Measurements from ENCODE around the gene EPN3. TPM values are rescaled to one million over a fixed set of nuclear protein-coding genes. Genes with fewer than 3 reads are reported as not detected.

Gene EPN3
- not detected for total RNA-seq

DNA sequence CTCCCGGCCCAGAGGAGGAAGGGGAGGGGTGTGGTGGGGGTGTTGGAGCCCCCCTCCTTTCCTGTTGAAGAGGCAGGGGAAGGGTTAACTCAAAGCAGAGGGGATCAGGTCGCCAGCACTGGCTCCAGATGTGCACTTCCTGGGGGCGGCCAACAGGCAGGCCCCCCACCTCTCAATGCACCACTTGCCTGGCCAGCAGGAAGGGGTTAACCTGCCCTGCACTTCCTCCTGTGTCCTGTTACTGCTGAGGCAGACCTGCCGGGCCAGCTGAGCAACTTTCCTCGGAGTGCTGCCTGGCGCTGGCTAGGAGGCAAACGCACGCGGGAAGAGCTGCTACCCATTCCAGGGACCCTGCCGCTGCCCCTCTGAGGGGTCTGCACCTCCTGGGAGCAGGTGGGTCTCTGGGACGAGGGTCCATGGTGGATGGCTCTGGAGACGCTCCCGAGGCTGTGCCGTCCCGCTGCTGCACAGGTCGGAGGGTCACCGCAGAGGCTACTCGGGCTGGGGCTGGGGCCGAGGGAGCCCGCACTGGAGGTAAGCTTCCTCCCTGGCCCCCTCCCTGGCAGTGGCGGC lies at the start of gene EPN3:
TSS of gene EPN3 (plus strand) at position 284 of the 573 bp plus-strand sequence. CDS start 3,822 bp downstream, outside the sequence.
- CTCF ChIA-PET = no interaction called here

GRCh38 chr17:50483266-50483665 lies 49.3 kb upstream of the EPN3 start:
- CTCF ChIA-PET = interaction anchor here (0.6 to 2.0 kb wide), 9 partner anchors 10 to 121 kb away, joined by 3 to 14 read pairs (median 3); no protein-coding TSS in a partner anchor
- POLR2A ChIA-PET = no interaction called here

More for the DNA sequence above, at the start of gene EPN3:
- POLR2A ChIA-PET = interaction anchor here (0.6 kb wide), 1 partner anchor 165 kb away, joined by 4 read pairs; no protein-coding TSS in a partner anchor

- ChIA-PET POLR2A (interaction anchor here (0.7 kb wide), 1 partner anchor 57 kb away, joined by 3 read pairs; no protein-coding TSS in a partner anchor), CTCF (interaction anchor here (0.6 to 1.2 kb wide), 2 partner anchors 9 to 31 kb away, joined by 3 to 7 read pairs; no protein-coding TSS in a partner anchor)
Observed at GRCh38 chr17:50484386-50485155, 48.0 kb upstream of the EPN3 start.

DNA sequence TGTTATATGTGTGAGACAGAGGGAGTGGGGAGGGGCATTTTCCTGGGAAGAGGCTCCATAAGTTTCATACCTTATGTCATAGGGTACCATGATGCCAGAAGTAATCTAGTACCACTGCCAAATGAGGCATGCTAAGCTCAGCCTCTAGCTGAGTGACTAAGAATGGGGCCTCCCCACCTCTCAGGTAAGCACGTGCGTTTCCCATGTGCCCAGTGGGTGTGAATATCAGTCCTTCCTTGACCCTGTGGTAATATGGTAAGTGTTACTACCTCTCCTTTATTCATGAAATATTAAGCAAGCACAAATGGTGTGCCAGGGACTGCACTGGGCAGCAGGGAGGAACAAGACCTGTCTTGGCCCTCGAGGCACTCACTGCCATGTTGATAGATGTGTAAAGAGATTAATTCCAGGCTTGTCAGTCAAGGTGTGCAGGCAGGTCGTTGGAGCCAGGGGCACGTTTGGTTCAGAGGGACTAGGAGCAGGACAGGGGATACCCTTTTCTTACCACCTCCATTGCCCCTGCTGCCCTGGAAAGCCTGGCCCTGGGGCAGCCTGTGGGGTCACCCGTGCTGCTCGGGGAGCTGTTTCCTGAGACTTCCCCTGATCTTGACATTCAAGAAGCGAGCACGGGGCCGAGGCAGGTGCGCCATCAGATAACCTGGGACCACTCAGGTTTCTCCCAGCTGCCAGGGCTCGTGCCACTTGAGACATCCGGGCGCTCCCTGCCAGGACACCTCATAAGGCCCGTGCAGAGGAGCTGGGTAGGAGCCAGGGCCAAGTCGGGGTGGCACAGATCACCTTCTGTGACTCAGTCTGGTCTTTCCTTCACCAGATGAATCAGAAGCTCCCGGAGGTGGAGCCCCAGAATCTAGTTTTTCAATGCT lies 45.1 kb upstream of the EPN3 start:
- ChIA-PET POLR2A (interaction anchor here (0.9 kb wide), 2 partner anchors 8 to 72 kb away, joined by 3 read pairs; no protein-coding TSS in a partner anchor), CTCF (interaction anchor here (1.8 kb wide), 1 partner anchor 13 kb away, joined by 5 read pairs; no protein-coding TSS in a partner anchor)

- ChIA-PET CTCF (interaction anchor here (1.8 kb wide), 1 partner anchor 12 kb away, joined by 5 read pairs; no protein-coding TSS in a partner anchor), POLR2A (no interaction called here)
Observed at GRCh38 chr17:50488880-50489279, 43.7 kb upstream of the EPN3 start.

GRCh38 chr17:50491505-50491904 lies 41.0 kb upstream of the EPN3 start:
- ChIA-PET CTCF (no interaction called here), POLR2A (no interaction called here)

DNA sequence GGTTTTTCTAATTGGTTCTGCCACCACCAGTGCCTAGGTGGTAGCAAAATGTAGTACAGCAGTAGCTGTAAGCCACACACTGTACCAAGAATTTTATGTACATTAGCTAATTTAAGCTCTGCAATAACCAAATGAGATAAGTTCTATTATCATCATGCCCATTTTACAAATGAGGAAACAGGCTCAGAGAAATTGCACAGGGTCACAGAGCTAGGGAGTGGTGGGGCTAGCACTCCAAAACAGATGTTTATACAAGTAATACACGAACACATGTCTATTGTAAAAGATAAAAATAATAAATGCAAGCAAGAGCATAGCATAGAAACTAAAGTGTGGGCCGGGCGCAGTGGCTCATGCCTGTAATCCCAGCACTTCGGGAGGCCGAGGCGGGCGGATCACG lies 40.3 kb upstream of the EPN3 start:
- POLR2A ChIA-PET = no interaction called here
- CTCF ChIA-PET = interaction anchor here (1.6 kb wide), 1 partner anchor 12 kb away, joined by 3 read pairs; no protein-coding TSS in a partner anchor

DNA sequence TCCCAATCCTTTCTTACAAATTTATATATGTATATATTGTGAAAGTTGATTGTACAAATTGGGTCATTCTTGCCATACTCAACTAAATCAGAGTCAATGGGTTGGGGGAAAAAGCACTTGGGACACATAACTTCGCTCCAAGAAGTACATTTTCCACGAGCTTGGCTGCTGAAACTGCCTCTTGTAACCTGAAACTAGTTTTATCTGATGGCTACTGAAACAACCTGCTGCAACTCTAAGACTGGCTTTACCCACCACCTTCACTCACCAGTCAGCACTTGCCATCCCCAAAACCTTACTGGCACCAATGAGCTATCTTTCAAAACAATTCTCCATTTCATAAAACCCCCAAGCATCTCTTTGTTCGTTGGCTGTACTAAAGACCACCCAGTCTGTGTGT lies 38.8 kb upstream of the EPN3 start:
- POLR2A ChIA-PET = interaction anchor here (0.6 kb wide), 1 partner anchor 366 kb away, joined by 3 read pairs; no protein-coding TSS in a partner anchor
- CTCF ChIA-PET = interaction anchor here (1.4 to 1.7 kb wide), 4 partner anchors 10 to 14 kb away, joined by 3 read pairs; no protein-coding TSS in a partner anchor

- POLR2A ChIA-PET = no interaction called here
- CTCF ChIA-PET = no interaction called here
Observed at GRCh38 chr17:50495217-50495823, 37.2 kb upstream of the EPN3 start.

DNA sequence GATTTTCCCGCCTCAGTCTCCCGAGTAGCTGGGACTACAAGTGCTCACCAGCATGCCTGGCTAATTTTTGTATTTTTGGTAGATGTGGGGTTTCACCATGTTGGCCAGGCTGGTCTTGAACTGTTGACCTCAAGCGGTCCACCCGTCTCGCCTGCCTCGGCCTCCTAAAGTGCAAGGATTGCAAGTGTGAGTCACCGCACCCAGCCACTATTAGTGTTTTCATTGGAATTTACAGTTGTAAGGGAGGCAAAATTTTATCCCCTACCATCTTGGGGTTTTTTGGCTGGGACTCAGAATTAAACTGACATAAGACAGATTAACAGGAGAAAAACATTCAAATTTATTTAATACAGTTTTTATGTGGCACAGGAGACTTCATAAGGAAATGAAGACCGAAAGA lies 36.6 kb upstream of the EPN3 start:
- POLR2A ChIA-PET = no interaction called here
- CTCF ChIA-PET = no interaction called here

DNA sequence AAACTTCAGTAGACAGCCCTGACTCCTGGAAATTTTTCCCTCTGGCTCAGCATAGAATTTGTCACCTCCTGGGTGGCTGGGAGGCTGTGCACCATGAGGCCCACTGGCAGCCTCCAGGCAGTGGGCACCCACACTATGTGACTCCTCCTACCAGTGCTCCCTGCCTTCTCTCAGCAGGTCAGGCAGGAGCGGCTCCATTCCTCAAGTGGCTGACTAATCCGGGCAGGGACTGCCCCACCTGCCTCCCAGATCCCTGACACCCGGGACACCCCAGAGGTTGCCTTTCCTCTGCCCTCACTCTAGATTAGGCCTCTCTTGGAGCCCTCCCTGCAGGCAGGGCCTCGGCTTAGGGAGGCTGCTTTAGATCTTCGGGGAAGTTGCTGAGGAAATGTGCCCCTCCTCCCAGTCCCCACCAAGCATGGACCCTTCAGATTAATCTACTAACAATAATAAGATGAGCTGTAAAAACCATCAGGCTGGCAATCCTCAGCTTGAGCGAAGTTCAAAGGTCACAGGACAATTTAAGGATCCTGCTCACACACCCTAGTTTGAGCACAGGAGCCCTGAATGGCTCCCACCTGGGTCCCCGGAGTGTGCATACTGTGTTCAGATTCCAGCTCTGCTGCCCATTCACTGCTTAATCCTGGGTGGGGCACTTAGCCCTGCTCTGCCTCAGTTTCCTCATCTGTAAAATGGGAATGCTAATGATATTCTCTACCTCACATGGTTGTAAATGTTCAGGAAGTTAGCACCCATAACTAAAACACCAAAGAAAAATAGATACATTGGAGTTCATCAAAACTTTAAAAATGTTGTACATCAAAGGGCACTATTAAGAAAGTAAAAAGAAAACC lies 34.3 kb upstream of the EPN3 start:
- ChIA-PET CTCF (no interaction called here), POLR2A (no interaction called here)

DNA sequence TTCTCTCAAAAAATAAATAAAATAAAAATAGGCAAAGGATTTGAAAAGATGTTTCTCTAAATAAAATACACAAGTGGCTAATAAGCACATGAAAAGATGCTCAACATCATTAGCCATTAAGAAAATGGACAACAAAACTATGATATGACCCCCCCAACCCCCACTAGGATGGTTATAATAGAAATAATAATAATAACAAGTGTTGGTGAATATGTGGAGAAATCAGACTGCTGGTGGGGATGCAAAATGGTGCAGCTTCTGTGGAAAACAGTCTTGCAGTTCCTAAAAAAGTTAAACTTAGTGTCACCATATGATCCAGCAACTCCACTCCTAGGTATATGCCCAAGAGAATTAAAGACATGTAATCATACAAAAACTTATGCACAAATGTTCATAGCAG lies 33.3 kb upstream of the EPN3 start:
- POLR2A ChIA-PET = no interaction called here
- CTCF ChIA-PET = no interaction called here

DNA sequence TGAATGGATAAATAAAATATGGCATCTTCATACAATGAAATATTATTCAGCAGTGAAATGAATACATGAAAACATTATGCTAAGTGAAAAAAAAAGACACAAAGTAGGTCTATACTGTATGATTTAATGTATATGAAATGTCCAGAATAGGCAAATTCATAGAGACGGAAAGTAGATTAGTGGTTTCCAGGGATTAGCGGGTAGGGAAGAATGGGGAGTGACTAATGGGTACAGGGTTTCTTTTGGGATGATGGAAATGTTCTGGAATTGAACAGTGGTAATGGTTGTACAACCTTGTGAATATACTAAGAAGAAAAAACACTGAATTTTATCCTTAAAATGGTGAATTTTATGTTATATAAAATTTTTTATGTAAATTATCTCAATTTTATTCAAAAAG lies 32.8 kb upstream of the EPN3 start:
- CTCF ChIA-PET = interaction anchor here (0.7 kb wide), 1 partner anchor 1593 kb away, joined by 3 read pairs; no protein-coding TSS in a partner anchor
- POLR2A ChIA-PET = no interaction called here

DNA sequence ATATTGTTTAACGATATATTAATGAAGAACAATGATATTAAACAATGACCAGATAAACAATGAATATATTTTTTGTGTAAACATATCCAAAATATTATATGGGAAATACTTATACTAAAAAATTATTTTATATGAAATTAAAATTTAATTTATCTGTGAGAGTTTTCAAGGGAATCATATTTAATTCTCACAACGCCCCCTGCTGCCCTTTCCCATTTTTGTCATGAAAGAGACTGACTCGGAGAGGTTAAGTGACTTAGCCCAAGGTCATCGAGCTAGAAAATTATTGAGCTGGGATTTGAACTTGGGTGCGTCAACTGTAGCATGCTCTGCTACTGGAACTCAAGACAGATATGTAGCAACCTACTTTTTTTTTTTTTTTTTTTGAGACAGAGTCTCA lies 31.5 kb upstream of the EPN3 start:
- ChIA-PET POLR2A (interaction anchor here (0.7 kb wide), 1 partner anchor 41 kb away, joined by 4 read pairs; no protein-coding TSS in a partner anchor), CTCF (interaction anchor here (0.7 to 2.2 kb wide), 7 partner anchors 9 to 153 kb away, joined by 4 to 14 read pairs (median 4); partner anchors contain the start of gene RSAD1)

- CTCF ChIA-PET = interaction anchor here (1.3 to 2.2 kb wide), 3 partner anchors 20 to 24 kb away, joined by 7 to 14 read pairs (median 8); partner anchors contain the start of gene RSAD1
- POLR2A ChIA-PET = interaction anchor here (0.6 kb wide), 1 partner anchor 468 kb away, joined by 5 read pairs; no protein-coding TSS in a partner anchor
Observed at GRCh38 chr17:50502301-50502990, 30.1 kb upstream of the EPN3 start.

DNA sequence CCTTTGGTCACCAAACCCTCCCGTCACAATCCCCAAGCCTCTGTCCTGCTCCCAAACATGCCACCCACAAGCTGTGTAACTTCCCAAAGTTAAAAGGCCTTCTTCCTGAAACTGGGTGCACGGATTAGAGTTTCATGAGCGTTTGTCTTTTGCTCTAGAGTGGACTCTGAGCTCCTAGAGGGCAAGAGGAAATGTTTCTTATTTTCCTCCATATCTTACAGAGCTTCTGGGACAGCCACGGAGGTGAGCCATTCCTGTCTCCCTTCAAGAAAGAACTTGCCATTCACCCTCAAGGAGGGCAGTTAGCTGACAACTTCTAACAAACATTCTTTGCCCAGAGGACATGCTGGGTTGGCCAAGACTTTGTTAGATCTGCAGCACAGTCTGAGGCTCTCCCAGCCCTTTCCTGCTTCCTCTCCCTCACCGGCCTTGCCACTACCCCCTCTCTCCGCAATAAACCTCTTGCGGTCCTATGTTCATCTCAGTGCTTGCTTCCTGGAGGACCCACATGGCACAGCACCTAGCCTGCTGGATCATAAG lies 26.9 kb upstream of the EPN3 start:
- CTCF ChIA-PET = interaction anchor here (0.9 to 1.7 kb wide), 3 partner anchors 14 to 27 kb away, joined by 3 to 4 read pairs (median 4); partner anchors contain the start of gene RSAD1
- POLR2A ChIA-PET = no interaction called here

DNA sequence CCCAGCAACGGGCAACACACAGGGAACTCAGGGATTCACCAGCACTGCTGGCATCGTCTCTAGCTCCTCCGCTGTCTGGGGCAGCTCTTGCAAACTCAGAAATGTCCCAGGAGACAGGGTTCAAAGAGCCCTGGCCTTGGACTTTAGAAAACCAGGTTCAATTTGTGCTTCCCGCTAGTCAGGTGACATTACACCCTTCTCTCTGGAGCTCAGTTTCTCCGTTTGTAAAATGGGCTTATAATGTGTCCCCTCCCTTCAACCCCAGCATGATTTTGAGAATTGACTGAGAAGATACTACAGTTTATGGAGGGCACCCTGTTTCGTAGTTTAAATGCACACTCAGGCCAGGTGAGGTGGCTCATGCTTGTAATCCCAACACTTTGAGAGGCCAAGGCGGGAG lies 26.2 kb upstream of the EPN3 start:
- ChIA-PET POLR2A (no interaction called here), CTCF (interaction anchor here (1.7 kb wide), 1 partner anchor 28 kb away, joined by 4 read pairs; the partner anchor contains the start of gene RSAD1)
